Keratinocyte (primary cell): Measurements from ENCODE around the gene AMY2A.
"Not testable (repeated sequence)": the region's sequence is repeated elsewhere in the genome, so short reads cannot be mapped to it uniquely, and the experiment has no call there.

Source experiments
- CTCF ChIP-seq, 3 experiments: IDR thresholded peaks in 1 of 3; conservative IDR thresholded peaks in 1 of 3; optimal IDR thresholded peaks in 1 of 3; 2 replicates in 2 of 3; 3 replicates in 1 of 3; pipeline versions ENCODE3 to v1.5.1; 2011; ENCODE audit warnings: low read length in 3 of 3, mild to moderate bottlenecking in 3 of 3, moderate library complexity in 2 of 3, control low read depth in 1 of 3, inconsistent platforms in 1 of 3; ENCODE audit not compliant: insufficient read depth in 2 of 3; ENCODE audit errors: extremely low read depth in 1 of 3
- EZH2 ChIP-seq: IDR thresholded peaks from one replicate; pipeline ENCODE4 v1.6.1; 2012; ENCODE audit warnings: inconsistent platforms, mild to moderate bottlenecking, low read length, moderate library complexity

GRCh38 chr1:103643908-103644307, 26.7 kb downstream of the AMY2A start:
- TF ChIP-seq CTCF (optimal IDR thresholded peaks at IDR 0.05 in 1 of 3, IDR thresholded peaks at IDR 0.05 in 1 of 3, conservative IDR thresholded peaks at IDR 0.05 in 1 of 3; ENCODE audit: extremely low read depth in 1 of 3, insufficient read depth in 2 of 3, low read length in 3 of 3); EZH2: not testable (repeated sequence)
